WERI-Rb-1 (cell line): ENCODE data around the gene ZNF665.
"Not testable (repeated sequence)": the region's sequence is repeated elsewhere in the genome, so short reads cannot be mapped to it uniquely, and the experiment has no call there.

Source experiments
- DNase-seq: peaks from one replicate; pipeline ENCODE4 v3.0.0-alpha.2; 2020
- H3K27ac ChIP-seq: fragments of 250-450 bp; sonication (Bioruptor Pico); 2 replicates; pipeline ENCODE4 v1.5.1; 2020; ENCODE audit warnings: mild to moderate bottlenecking, moderate library complexity
- H3K27me3 ChIP-seq: fragments of 250-450 bp; sonication (Bioruptor Pico); 2 replicates; pipeline ENCODE4 v1.5.1; 2021; ENCODE audit warnings: mild to moderate bottlenecking, low read depth, moderate library complexity; ENCODE audit not compliant: insufficient read depth, severe bottlenecking
- H3K36me3 ChIP-seq: fragments of 250-450 bp; sonication (Bioruptor Pico); 2 replicates; pipeline ENCODE4 v1.5.1; 2020; ENCODE audit warnings: mild to moderate bottlenecking, moderate library complexity
- H3K4me3 ChIP-seq: 2 replicates; pipeline ENCODE4 v1.5.1; 2011; ENCODE audit warnings: low read depth, mild to moderate bottlenecking, control low read depth, low read length
- H3K9me3 ChIP-seq: fragments of 250-450 bp; sonication (Bioruptor Pico); 2 replicates; pipeline ENCODE4 v1.5.1; 2021; ENCODE audit warnings: mild to moderate bottlenecking, moderate library complexity; ENCODE audit not compliant: severe bottlenecking
- TF ChIP-seq, protein P1 (sequence below): IDR thresholded peaks from 2 replicates; pipeline ENCODE4 v1.5.1; 2011; ENCODE audit warnings: low read depth, mild to moderate bottlenecking, control low read depth, inconsistent platforms, low read length

ZNF665 gene

GRCh38 chr19:53130506-53130905, 62.7 kb downstream of the ZNF665 start:
- Histone ChIP-seq H3K36me3 (no peaks in the 10 kb centered on the region), H3K27me3 (no peaks in the 10 kb centered on the region), H3K9me3 (no peaks in the 10 kb centered on the region), H3K4me3 (no peak overlapping the region), H3K27ac (no peak overlapping the region)
- no peak for DNase-seq
- TF ChIP-seq, protein P1, sequence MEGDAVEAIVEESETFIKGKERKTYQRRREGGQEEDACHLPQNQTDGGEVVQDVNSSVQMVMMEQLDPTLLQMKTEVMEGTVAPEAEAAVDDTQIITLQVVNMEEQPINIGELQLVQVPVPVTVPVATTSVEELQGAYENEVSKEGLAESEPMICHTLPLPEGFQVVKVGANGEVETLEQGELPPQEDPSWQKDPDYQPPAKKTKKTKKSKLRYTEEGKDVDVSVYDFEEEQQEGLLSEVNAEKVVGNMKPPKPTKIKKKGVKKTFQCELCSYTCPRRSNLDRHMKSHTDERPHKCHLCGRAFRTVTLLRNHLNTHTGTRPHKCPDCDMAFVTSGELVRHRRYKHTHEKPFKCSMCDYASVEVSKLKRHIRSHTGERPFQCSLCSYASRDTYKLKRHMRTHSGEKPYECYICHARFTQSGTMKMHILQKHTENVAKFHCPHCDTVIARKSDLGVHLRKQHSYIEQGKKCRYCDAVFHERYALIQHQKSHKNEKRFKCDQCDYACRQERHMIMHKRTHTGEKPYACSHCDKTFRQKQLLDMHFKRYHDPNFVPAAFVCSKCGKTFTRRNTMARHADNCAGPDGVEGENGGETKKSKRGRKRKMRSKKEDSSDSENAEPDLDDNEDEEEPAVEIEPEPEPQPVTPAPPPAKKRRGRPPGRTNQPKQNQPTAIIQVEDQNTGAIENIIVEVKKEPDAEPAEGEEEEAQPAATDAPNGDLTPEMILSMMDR, result no peak

- DNase-seq, H3K27me3 ChIP-seq, H3K4me3 ChIP-seq, H3K27ac ChIP-seq, H3K36me3 ChIP-seq, H3K9me3 ChIP-seq: not testable (repeated sequence)
These were observed 66.2 kb downstream of the ZNF665 start for GRCh38 chr19:53126733-53127526.

GRCh38 chr19:53123400-53123799, 69.8 kb downstream of the ZNF665 start:
- no peak for DNase-seq
- Histone ChIP-seq H3K27me3 (no peaks in the 10 kb centered on the region), H3K9me3 (no peaks in the 10 kb centered on the region), H3K4me3 (no peak overlapping the region), H3K27ac (no peak overlapping the region), H3K36me3 (peaks cover 5% of the 10 kb centered on the region)
- TF ChIP-seq, protein P1, result no peak
